ENCODE data around the gene SLC9A5. TPM values are rescaled to one million over a fixed set of nuclear protein-coding genes. Genes with fewer than 3 reads are reported as not detected.

SLC9A5 gene
- total RNA-seq, 1 donor from 2014 or later: 2.5 TPM

DNA sequence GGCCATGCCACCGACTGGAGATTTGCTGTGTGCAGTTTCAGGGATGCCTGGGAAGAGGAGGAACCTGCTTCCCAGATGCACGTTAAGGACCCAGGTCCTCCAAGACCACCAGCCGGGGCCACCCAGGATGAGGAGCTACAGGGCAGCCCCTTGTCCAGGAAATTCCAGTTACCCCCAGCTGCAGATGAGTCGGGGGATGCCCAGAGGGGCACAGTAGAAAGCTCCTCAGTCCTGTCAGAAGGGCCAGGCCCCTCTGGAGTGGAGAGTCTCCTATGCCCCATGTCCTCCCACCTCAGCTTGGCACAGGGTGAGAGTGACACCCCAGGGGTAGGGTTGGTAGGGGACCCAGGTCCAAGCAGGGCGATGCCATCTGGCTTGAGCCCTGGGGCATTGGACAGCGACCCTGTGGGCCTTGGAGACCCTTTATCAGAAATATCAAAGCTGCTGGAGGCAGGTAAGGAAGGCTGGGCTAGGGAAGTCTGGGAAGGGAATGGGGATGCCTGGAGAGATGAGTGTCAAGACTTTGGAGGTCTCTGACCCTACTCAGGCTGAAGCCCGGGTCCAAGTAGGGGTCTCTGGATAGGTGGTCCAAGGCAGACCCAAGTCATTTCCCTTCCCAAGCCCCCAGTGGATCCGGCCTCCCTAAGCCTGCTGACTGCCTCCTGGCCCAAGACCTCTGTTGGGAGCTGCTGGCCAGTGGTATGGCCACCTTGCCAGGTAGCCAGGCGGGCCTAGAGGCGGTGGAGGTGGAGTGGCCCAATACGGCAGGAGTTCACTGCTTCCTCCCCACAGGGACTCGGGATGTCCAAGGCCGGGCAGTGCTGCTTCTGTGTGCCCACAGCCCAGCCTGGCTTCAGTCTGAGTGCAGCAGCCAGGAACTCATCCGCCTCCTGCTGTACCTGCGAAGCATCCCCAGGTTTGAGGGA, 31.6 kb downstream of the SLC9A5 start:
- intact Hi-C loops (cut with micrococcal nuclease): no loop called here
- POLR2A ChIA-PET: interaction anchor here (0.6 kb wide), 1 partner anchor 36 kb away, joined by 3 read pairs; no protein-coding TSS in a partner anchor
- Mint-ChIP-seq H3K9me3 (no peaks in the 10 kb centered on the region), H3K4me1 (peaks cover 3% of the 10 kb centered on the region), H3K27me3 (no peaks in the 10 kb centered on the region), H3K4me3 (peak overlapping the region; percentile 35), H3K36me3 (ENCODE audit: low read depth) (peaks cover 10% of the 10 kb centered on the region), H3K27ac (no peak overlapping the region)
- TF ChIP-seq, protein P1, sequence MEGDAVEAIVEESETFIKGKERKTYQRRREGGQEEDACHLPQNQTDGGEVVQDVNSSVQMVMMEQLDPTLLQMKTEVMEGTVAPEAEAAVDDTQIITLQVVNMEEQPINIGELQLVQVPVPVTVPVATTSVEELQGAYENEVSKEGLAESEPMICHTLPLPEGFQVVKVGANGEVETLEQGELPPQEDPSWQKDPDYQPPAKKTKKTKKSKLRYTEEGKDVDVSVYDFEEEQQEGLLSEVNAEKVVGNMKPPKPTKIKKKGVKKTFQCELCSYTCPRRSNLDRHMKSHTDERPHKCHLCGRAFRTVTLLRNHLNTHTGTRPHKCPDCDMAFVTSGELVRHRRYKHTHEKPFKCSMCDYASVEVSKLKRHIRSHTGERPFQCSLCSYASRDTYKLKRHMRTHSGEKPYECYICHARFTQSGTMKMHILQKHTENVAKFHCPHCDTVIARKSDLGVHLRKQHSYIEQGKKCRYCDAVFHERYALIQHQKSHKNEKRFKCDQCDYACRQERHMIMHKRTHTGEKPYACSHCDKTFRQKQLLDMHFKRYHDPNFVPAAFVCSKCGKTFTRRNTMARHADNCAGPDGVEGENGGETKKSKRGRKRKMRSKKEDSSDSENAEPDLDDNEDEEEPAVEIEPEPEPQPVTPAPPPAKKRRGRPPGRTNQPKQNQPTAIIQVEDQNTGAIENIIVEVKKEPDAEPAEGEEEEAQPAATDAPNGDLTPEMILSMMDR (IDR thresholded peaks at IDR 0.05): no peak
- DNase-seq (no peak), ATAC-seq (ENCODE audit: low read depth) (no peak)
- CTCF ChIA-PET: no interaction called here

DNA sequence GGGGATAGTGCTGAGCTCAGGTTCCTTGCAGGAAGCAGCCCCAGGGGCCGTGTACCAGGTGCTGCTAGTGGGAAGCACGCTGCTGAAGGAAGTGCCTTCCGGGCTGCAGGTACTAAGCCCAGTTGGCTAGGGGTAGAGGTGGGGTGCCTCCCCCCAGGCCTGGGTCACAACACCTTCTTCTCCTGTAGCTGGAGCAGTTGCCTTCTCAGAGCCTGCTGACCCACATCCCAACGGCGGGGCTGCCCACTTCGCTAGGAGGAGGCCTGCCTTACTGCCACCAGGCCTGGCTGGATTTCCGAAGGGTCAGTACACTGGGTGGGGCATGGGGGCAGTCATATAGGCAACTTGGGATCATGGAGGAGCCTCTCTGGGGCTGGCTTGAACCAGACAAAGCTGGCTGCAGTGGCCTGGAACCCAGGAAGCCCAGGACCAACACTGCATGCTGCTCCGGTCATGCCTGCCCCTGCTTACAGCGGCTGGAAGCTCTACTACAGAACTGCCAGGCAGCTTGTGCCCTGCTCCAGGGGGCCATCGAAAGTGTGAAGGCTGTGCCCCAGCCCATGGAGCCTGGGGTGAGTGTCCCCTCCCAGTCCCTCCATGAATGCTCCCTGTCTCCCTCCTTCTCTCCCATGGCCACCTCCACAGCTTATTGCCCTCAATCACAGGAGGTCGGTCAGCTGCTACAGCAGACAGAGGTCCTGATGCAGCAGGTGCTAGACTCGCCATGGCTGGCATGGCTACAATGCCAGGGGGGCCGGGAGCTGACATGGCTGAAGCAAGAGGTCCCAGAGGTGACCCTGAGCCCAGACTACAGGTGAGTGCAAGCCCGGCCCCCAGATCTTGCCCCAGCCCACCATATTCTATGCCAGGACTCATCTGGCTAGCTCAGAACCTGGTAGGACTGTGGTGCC, 33.0 kb downstream of the SLC9A5 start:
- H3K4me1 Mint-ChIP-seq: peaks cover 3% of the 10 kb centered on the region
- no peaks in the 10 kb centered on the region for H3K27me3 Mint-ChIP-seq
- ATAC-seq (ENCODE audit: low read depth) (no peak), DNase-seq (no peak)
- no peaks in the 10 kb centered on the region for H3K9me3 Mint-ChIP-seq
- no peak overlapping the region for H3K27ac Mint-ChIP-seq
- no peak overlapping the region for H3K4me3 Mint-ChIP-seq
- POLR2A ChIA-PET: interaction anchor here (0.7 kb wide), 1 partner anchor 325 kb away, joined by 5 read pairs; no protein-coding TSS in a partner anchor
- intact Hi-C loops (cut with micrococcal nuclease): no loop called here
- peaks cover 4% of the 10 kb centered on the region for H3K36me3 Mint-ChIP-seq (ENCODE audit: low read depth)
- CTCF ChIA-PET: no interaction called here
- TF ChIP-seq, protein P1 (IDR thresholded peaks at IDR 0.05): no peak

DNA sequence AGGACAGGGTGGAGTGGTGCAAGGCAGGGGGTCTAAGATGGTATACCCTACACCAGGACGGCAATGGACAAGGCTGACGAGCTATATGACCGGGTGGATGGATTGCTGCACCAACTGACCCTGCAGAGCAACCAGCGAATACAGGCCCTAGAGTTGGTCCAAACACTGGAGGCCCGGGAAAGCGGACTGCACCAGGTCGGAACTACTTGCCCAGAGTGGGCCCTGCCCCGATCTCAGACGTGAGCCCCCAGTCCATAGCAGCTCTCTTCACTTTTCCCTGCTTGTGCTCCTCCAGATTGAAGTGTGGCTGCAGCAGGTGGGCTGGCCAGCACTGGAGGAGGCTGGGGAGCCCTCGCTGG, 33.6 kb downstream of the SLC9A5 start:
- H3K4me1 Mint-ChIP-seq: peaks cover 3% of the 10 kb centered on the region
- CTCF ChIA-PET: no interaction called here
- ATAC-seq (ENCODE audit: low read depth) (no peak), DNase-seq (no peak)
- POLR2A ChIA-PET: no interaction called here
- TF ChIP-seq, protein P1 (IDR thresholded peaks at IDR 0.05): no peak
- H3K27me3 Mint-ChIP-seq: no peaks in the 10 kb centered on the region
- H3K36me3 Mint-ChIP-seq (ENCODE audit: low read depth): peaks cover 2% of the 10 kb centered on the region
- no peaks in the 10 kb centered on the region for H3K9me3 Mint-ChIP-seq
- no peak overlapping the region for H3K4me3 Mint-ChIP-seq
- no peak overlapping the region for H3K27ac Mint-ChIP-seq
- intact Hi-C loops (cut with micrococcal nuclease): no loop called here

DNA sequence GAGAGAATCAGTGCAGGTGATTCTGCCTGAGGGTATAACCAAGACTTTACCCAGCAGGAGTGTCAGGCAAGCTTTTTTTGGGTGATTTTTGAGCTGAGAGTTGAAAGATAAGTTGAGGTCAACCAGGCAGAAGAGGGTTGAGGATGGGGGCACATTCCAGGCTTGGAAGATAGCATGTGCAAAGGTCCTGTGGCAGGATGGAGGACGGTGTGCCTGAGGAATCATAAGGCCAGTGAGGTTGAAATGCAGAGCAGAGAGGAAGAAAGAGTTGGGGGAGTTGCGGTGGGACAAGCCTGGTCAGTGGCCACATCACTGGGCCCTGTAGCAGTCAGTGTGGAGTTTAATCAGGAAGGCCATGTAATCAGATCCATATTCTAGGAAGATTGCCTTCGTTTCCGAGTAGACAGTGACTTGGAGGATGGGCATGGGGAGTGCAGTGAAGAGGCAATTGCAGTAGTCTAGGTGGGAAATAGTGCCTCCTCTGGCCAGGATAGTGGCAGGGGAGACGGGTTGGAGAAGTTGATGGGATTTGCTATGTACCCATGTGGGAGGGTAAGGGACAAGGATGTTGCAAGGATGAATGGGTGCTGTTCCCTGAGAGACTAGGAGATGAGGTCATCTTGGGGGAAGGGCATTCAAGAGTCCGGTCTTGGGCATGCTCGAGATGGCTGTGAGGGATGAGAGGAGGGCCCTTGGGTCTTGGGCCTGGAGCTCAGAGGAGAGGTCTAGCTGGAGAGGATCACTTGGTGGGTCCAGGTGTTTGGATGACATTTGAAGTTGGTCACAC, 34.5 kb downstream of the SLC9A5 start:
- Mint-ChIP-seq H3K36me3 (ENCODE audit: low read depth) (no peaks in the 10 kb centered on the region), H3K4me3 (no peak overlapping the region), H3K27ac (no peak overlapping the region), H3K4me1 (peaks cover 3% of the 10 kb centered on the region), H3K9me3 (no peaks in the 10 kb centered on the region), H3K27me3 (no peaks in the 10 kb centered on the region)
- no peak for DNase-seq
- TF ChIP-seq, protein P1 (IDR thresholded peaks at IDR 0.05): no peak
- intact Hi-C loops (cut with micrococcal nuclease): no loop called here
- no peak for ATAC-seq (ENCODE audit: low read depth)
- ChIA-PET CTCF (no interaction called here), POLR2A (no interaction called here)
